Measurements from ENCODE around the gene PLGRKT.

Gene PLGRKT

DNA sequence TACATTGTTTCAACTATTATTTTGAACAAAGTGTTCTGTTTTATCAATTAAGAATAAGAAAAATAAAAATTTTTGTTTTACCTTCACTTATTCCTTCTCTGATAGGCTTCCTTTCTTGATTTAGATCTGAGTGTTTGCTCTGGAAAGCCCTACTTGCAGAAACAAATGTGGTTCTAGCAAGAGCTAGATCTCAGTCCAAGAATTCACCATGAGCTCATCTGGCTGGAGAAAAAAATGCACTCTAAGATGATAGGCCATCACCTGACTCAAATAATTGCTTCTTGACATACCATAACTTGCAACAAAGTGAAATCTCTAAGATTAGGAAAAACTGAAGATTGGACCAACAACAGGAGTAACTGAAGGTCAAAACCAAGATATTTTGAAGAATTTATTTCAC is 126.9 kb downstream of the PLGRKT start:
- DNase-seq (ENCODE audit: low read depth in 2 of 2): no peak

Measured in stimulated activated CD8-positive, alpha-beta memory T cell treated with anti-CD3 and anti-CD28 coated beads, Interleukin-7, amount 100 ng/mL, for 1 hour (primary cell).